Measurements from ENCODE around the gene TMCC1. TPM values are rescaled to one million over a fixed set of nuclear protein-coding genes. Genes with fewer than 3 reads are reported as not detected.

TMCC1 gene
- total RNA-seq, 2 experiments from 2014 or later: 33.3 to 33.8 TPM

DNA sequence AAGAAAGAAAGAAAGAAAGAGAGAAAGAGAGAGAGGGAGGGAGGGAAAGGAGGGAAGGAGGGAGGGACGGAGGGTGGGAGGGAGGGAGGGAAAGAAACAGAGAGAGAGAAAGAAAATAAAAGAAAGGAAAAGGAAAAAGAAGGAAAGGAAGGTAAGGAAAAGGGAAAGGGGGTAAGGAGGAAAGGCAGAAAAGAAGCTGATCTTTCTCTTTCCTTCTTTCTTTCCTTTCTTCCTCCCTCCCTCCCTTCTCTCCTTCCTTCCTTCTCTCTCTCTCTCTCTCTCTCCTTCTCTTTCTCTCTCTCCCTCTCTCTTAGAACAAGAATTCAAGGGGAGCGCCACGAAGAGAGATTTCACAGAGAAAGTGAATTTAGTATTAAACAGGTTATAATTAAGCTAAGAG, 25.8 kb upstream of the TMCC1 start:
- Histone ChIP-seq H3K4me3 (ENCODE audit: low read length) (no peak overlapping the region), H3K27ac (ENCODE audit: low read depth in 1 of 2, low read length in 2 of 2) (no peak overlapping the region), H3K4me1 (ENCODE audit: insufficient read depth, low read length) (no peaks in the 10 kb centered on the region), H3K9me3 (ENCODE audit: control insufficient read depth in 1 of 2, insufficient read depth in 1 of 2, low read length in 2 of 2) (peaks cover 31 to 49% of the 10 kb centered on the region in 2 experiments), H3K27me3 (ENCODE audit: control insufficient read depth in 1 of 2, insufficient read depth in 2 of 2, low read length in 2 of 2) (peaks cover 0 to under 1% of the 10 kb centered on the region in 2 experiments), H3K36me3 (ENCODE audit: insufficient read depth, low read length) (no peaks in the 10 kb centered on the region)
- TF ChIP-seq, protein P1, sequence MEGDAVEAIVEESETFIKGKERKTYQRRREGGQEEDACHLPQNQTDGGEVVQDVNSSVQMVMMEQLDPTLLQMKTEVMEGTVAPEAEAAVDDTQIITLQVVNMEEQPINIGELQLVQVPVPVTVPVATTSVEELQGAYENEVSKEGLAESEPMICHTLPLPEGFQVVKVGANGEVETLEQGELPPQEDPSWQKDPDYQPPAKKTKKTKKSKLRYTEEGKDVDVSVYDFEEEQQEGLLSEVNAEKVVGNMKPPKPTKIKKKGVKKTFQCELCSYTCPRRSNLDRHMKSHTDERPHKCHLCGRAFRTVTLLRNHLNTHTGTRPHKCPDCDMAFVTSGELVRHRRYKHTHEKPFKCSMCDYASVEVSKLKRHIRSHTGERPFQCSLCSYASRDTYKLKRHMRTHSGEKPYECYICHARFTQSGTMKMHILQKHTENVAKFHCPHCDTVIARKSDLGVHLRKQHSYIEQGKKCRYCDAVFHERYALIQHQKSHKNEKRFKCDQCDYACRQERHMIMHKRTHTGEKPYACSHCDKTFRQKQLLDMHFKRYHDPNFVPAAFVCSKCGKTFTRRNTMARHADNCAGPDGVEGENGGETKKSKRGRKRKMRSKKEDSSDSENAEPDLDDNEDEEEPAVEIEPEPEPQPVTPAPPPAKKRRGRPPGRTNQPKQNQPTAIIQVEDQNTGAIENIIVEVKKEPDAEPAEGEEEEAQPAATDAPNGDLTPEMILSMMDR (IDR thresholded peaks at IDR 0.05): no peak
- Mint-ChIP-seq H3K4me1 (ENCODE audit: low read depth) (no peaks in the 10 kb centered on the region), H3K36me3 (ENCODE audit: low read depth) (peaks cover 4% of the 10 kb centered on the region), H3K27me3 (no peaks in the 10 kb centered on the region), H3K4me3 (no peak overlapping the region), H3K9me3 (peaks cover 9% of the 10 kb centered on the region), H3K27ac (no peak overlapping the region)
- ChIA-PET POLR2A (no interaction called here), CTCF (no interaction called here)
- DNase-seq (no peak), ATAC-seq (ENCODE audit: poor library complexity) (no peak)
- intact Hi-C loops (cut with DNase I, micrococcal nuclease): no loop called here

DNA sequence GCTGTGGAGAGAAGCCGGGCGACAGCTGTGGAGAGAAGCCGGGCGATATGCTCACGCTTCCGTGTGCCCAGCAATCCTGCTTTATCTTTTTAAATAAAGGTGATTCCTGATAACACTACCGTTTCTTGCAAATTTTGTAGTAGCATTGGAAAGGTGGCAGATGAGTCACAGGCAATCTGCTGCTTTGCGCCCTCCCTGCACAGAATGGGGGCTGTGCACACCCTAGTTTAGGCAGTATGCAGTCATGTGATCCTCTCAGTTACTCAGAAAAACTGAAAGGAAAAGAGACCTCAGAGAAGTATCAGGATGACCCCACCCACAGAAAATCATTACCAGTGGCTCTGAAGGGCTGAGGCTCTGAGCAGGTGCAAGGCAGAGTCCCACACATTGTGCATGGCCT, 24.9 kb upstream of the TMCC1 start:
- CTCF ChIA-PET: no interaction called here

DNA sequence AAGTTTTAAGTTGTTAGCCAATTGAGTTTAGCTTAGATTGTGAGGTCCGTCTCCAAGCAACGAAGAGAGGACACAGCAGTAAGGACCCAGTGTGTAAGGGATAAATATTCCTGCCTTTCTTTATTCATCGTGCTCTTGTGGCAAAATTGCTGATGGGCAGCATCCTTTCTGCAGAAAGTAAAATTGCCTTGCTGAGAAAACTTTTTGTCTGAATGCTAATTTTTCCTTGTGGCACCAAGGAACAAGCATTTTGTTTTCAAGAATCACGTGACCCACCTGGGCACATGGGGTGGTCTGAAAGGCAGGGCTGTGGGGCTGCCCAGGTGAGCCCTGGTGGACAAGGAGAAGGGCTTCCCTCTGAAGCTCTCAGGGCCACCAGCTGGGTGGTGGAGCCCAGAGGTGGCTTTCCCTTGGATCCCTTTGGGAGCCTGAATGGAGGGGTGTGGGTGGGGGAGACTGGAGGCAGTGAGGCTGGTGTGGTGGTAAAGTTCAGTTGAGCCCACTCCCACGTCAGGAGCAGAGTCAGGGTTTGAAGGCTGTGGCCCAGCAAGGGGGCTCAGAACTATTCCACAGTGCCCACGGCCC, 24.0 kb upstream of the TMCC1 start:
- H3K4me3 ChIP-seq (ENCODE audit: low read length): no peak overlapping the region
- CTCF ChIA-PET: no interaction called here
- DNase-seq (no peak), ATAC-seq (ENCODE audit: poor library complexity) (no peak)
- Mint-ChIP-seq H3K9me3 (peaks cover 3% of the 10 kb centered on the region), H3K4me3 (no peak overlapping the region), H3K27me3 (no peaks in the 10 kb centered on the region), H3K4me1 (ENCODE audit: low read depth) (no peaks in the 10 kb centered on the region), H3K36me3 (ENCODE audit: low read depth) (peaks cover 4% of the 10 kb centered on the region), H3K27ac (no peak overlapping the region)
- no peaks in the 10 kb centered on the region for H3K4me1 ChIP-seq (ENCODE audit: insufficient read depth, low read length)
- peaks cover 31 to 49% of the 10 kb centered on the region in 2 experiments for H3K9me3 ChIP-seq (ENCODE audit: control insufficient read depth in 1 of 2, insufficient read depth in 1 of 2, low read length in 2 of 2)
- POLR2A ChIA-PET: no interaction called here
- intact Hi-C loops (cut with DNase I, micrococcal nuclease): no loop called here
- no peaks in the 10 kb centered on the region for H3K27me3 ChIP-seq (ENCODE audit: control insufficient read depth in 1 of 2, insufficient read depth in 2 of 2, low read length in 2 of 2)
- no peaks in the 10 kb centered on the region for H3K36me3 ChIP-seq (ENCODE audit: insufficient read depth, low read length)
- no peak overlapping the region for H3K27ac ChIP-seq (ENCODE audit: low read depth in 1 of 2, low read length in 2 of 2)
- TF ChIP-seq, protein P1 (IDR thresholded peaks at IDR 0.05): no peak

More for the DNA sequence above, 24.9 kb upstream of the TMCC1 start:
- intact Hi-C loops (cut with DNase I, micrococcal nuclease): no loop called here
- H3K4me3 ChIP-seq (ENCODE audit: low read length): no peak overlapping the region
- peaks cover 31 to 49% of the 10 kb centered on the region in 2 experiments for H3K9me3 ChIP-seq (ENCODE audit: control insufficient read depth in 1 of 2, insufficient read depth in 1 of 2, low read length in 2 of 2)
- H3K4me1 Mint-ChIP-seq (ENCODE audit: low read depth): no peaks in the 10 kb centered on the region
- no peaks in the 10 kb centered on the region for H3K4me1 ChIP-seq (ENCODE audit: insufficient read depth, low read length)
- peaks cover 5% of the 10 kb centered on the region for H3K9me3 Mint-ChIP-seq
- no peak overlapping the region for H3K4me3 Mint-ChIP-seq
- no peaks in the 10 kb centered on the region for H3K27me3 ChIP-seq (ENCODE audit: control insufficient read depth in 1 of 2, insufficient read depth in 2 of 2, low read length in 2 of 2)
- TF ChIP-seq, protein P1 (IDR thresholded peaks at IDR 0.05): no peak
- POLR2A ChIA-PET: no interaction called here
- H3K36me3 ChIP-seq (ENCODE audit: insufficient read depth, low read length): no peaks in the 10 kb centered on the region
- H3K27ac Mint-ChIP-seq: no peak overlapping the region
- no peak for ATAC-seq (ENCODE audit: poor library complexity)
- no peak overlapping the region for H3K27ac ChIP-seq (ENCODE audit: low read depth in 1 of 2, low read length in 2 of 2)
- DNase-seq: no peak
- H3K36me3 Mint-ChIP-seq (ENCODE audit: low read depth): peaks cover 4% of the 10 kb centered on the region
- H3K27me3 Mint-ChIP-seq: no peaks in the 10 kb centered on the region
